ENCODE measurements around the gene ZNF224.
A peak's percentile ranks its signal among the peaks of the same experiment; 100 is the strongest.

Gene ZNF224

GRCh38 chr19:44141191-44142058, 47.3 kb downstream of the ZNF224 start, which contains the start of gene ZNF234:
ZNF234 (plus strand) TSS chr19:44141554; CDS start chr19:44144633, 3,079 bp downstream.
- DNase-seq: peak; percentile 59 to 84

GRCh38 chr19:44142059-44142433, 47.9 kb downstream of the ZNF224 start:
- no peak for DNase-seq

GRCh38 chr19:44149776-44150175, 55.6 kb downstream of the ZNF224 start:
- DNase-seq: no peak

- no peak for DNase-seq
Observed at GRCh38 chr19:44151491-44151890, 57.3 kb downstream of the ZNF224 start.

- no peak for DNase-seq
Observed at GRCh38 chr19:44156475-44156874, 62.3 kb downstream of the ZNF224 start.

Data from NCI-H1930 (cell line).